Left colon (tissue), 2 donors: ENCODE results near the gene HDAC8. TPM values are rescaled to one million over a fixed set of nuclear protein-coding genes. Genes with fewer than 3 reads are reported as not detected.
"Not testable (repeated sequence)": the region's sequence is repeated elsewhere in the genome, so short reads cannot be mapped to it uniquely, and the experiment has no call there.

Source experiments
- ATAC-seq: fragments of 200-7000 bp; cut with Tn5 transposase; one replicate; pipeline ENCODE4 v1.9.1; 2020; ENCODE audit warnings: mild to moderate bottlenecking, moderate library complexity
- DNase-seq, 2 donors: peaks; one replicate each; pipeline ENCODE4 v3.0.0-alpha.2; 2020
- intact Hi-C, 2 donors: fragments of 100-400 bp; cut with DNase I in 1 of 2; cut with micrococcal nuclease in 1 of 2; formaldehyde crosslinking; loops; one replicate each; pipeline versions ENCODE4 v1.11.2 to v1.14.0; 2022; cut with DNase I, micrococcal nuclease
- total RNA-seq, 2 donors: library from RNA; stranded (reverse); fragmentation: NEBNext Ultra II Directional; extraction: Animal tissue kit (Norgen Biotek cat#: 25700); gene quantifications; one replicate each; pipeline ENCODE4 v1.2.1, GENCODE V29; 2021
- donor health status: DM: no; HTN: no; CAD: no.
- donor health status: DM: yes; HTN: yes; CAD: no.

HDAC8 gene
- total RNA-seq, 2 donors from 2014 or later: 19.0 to 24.6 TPM

DNA sequence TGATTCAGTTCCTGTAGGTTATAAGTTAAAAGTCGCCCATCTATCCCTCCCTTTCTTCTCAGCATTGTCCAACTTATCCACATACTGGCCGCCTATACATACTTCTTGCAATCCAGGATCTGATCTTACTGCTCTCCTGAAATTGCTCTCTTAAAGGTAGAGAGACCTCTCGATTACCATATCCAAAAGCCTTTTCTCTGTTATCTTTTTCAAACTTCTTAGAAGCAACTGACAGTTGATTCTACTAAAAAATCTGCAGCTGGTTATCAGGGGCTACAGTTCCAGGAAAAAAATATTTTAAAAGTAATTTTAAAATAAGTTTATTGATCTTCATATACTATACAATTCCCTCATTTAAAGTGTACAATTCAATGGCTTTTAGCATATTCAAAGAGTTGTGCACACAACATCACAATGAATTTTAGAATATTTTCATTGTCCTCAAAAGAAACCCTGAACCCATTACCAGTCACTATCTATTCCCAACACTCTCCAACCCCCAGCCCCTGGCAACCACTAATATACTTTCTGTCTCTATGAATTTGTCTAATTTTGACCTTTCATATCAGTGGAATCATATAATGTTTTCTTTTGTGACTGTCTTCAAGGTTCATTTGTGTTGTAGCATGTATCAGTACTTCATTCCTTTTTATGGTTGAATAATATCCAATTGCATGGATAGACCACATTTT, 102.0 kb downstream of the HDAC8 start:
- ATAC-seq (no peak), DNase-seq (no peak)
- intact Hi-C loops: no loop called here

DNA sequence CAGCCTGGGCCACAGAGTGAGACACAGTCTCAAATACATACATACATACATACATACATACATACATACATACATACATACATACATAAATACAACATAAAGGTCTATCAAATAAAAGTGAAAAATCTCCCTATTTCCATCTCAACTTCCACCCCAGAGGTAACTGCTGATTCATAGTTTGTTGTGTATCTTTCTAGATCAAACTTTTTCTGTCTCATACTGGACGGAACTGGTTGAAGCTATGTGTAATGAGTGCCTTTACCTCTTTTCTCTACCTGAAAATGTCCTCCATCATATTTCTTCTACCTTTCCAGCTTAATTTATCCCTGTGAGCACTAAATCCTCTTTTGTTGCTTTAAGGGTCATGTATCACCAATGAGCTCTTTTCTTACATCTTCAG, 102.5 kb downstream of the HDAC8 start:
- DNase-seq: no peak
- no peak for ATAC-seq
- intact Hi-C loops: no loop called here

DNA sequence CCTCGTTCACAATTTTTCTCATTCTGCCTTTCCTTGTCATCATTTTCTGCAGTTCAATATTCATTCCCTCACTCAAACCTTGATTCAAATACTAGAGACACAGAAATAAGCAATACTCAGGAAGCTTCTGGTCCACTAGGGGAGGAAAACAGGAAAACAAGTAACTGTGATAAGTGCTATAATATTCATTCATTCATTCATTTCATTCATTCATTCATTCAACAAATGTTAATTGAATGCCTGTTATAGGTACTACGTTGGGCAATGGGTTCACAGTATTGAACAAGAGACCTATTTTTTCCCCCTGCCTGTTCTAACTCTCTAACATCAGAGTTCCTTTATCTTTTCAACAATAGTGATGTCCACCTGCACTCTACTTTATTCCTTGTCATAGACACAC, 104.0 kb downstream of the HDAC8 start:
- intact Hi-C loops: no loop called here
- DNase-seq (no peak), ATAC-seq (no peak)

DNA sequence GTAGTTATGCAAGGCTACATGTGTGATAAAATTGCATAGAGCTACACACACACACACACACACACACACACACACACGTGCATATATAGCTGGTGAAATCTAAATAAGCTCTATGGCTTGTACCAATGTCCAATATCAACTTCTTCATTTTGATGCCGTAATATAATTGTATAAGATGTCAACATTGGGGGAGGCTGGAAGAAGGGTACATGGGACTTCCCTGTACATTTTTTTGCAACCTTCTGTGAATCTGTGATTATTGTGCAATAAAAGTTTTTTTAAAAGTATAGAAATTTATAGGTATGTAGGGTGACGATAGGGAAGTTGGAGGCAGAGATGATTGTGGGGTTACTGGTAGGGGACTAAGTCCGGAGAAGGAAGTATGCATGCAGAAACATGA, 105.5 kb downstream of the HDAC8 start:
- ATAC-seq (no peak), DNase-seq (no peak)
- intact Hi-C loops: no loop called here

DNA sequence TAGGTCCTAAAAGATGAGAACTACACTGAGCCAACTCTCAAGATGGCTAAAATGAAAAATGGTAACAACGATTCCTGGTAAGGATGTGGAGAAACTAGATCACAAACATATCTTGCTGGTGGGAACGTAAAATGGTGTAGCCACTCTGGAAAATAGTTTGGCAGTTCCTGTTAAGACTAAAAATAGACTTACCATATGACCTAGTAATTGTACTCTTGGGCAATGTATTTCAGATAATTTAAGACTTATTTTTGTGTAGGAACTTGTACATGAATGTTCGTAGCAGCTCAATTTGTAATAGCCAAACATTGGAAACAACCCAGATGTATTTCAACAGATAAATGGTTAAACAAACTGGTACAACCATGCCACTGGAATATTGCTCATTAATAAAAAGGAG, 106.2 kb downstream of the HDAC8 start:
- intact Hi-C loops: no loop called here
- DNase-seq: no peak
- ATAC-seq: no peak

DNA sequence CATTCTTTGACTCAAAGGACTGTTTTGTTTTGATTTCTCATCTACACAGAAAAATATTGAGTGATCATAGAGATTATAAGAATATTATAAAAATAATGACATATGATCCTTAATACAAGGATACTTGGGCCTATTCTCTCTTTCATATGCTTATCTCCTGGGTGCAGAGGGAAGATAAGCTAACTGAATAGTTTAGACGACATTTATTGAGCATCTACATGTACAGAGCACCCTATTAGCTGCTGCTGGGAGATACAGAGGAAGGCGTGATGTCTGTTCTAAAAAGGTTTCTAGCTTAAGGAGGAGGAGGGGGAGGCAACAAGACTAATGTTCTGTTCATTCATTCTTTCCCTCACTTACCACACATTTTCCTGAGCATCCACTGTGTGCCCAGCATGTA, 106.8 kb downstream of the HDAC8 start:
- ATAC-seq (no peak), DNase-seq (no peak)
- intact Hi-C loops: no loop called here

GRCh38 chrX:72461766-72462165, 110.9 kb downstream of the HDAC8 start:
- ATAC-seq (no peak), DNase-seq (no peak)
- intact Hi-C loops: no loop called here

DNA sequence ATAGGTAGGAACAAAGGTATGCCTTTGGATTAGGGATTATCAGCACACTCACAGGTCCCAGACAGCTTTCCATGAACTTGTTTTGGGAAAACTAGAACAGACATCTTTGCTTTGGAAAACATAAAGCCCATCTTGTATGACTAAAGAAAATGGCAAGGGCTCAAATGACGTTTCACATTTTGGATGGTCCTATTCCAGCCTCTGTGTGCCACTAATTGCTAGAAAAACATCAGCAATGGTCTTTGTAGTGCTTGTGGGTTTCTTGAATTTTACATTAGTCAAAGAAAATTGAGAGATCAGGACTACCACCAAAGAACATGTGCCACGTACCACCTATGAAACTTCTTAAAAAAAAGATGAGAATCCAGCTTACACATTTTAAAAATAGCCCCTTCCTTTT, 111.4 kb downstream of the HDAC8 start:
- intact Hi-C loops: no loop called here
- no peak for DNase-seq
- no peak for ATAC-seq

DNA sequence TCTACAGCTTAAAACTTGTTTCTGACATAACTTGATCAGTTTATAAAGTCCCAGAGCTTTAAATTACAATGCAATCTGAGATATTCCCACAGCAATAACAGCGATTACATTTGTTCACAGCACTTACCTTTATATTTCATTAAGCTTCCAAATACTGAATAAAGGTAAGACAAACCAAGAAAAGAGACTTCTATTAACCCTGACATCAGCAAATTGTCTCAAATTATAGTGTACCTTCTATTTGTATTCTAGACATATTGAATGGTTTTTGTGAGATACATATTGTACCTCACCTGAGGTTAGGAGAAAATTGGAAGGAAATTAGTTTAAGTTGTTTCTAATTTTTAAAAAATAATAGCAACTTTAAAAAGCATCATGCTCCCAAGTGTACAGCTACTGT, 111.9 kb downstream of the HDAC8 start:
- no peak for DNase-seq
- intact Hi-C loops: no loop called here
- no peak for ATAC-seq

DNA sequence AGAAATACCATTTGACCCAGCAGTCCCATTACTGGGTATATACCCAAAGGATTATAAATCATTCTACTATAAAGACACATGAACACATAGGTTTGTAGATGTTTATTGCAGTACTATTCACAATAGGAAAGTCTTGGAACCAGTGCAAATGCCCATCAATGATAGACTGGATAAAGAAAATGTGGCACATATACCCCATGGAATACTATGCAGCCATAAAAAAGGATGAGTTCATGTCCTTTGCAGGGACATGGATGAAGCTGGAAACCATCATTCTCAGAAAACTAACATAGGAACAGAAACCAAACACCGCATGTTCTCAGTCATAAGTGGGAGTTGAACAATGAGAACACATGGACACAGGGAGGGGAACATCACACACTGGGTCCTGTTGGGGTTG, 123.6 kb downstream of the HDAC8 start:
- intact Hi-C loops, ATAC-seq: not testable (repeated sequence)

DNA sequence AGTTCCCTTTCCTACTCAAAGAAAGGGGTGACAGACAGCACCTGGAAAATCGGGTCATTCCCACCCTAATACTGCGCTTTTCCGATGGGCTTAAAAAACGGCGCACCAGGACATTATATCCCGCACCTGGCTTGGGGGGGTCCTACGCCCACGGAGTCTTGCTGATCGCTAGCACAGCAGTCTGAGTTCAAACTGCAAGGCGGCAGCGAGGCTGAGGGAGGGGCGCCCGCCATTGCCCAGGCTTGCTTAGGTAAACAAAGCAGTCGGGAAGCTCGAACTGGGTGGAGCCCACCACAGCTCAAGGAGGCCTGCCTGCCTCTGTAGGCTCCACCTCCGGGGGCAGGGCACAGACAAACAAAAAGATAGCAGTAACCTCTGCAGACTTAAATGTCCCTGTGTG, 131.9 kb downstream of the HDAC8 start:
- DNase-seq, ATAC-seq, intact Hi-C loops: not testable (repeated sequence)

More for the DNA sequence above, 123.6 kb downstream of the HDAC8 start:
- DNase-seq: not testable (repeated sequence)

GRCh38 chrX:72436010-72436409, 136.6 kb downstream of the HDAC8 start:
- no peak for ATAC-seq
- DNase-seq: no peak
- intact Hi-C loops: no loop called here

GRCh38 chrX:72430405-72430968, 142.2 kb downstream of the HDAC8 start:
- DNase-seq: no peak
- intact Hi-C loops: no loop called here
- ATAC-seq: no peak

DNA sequence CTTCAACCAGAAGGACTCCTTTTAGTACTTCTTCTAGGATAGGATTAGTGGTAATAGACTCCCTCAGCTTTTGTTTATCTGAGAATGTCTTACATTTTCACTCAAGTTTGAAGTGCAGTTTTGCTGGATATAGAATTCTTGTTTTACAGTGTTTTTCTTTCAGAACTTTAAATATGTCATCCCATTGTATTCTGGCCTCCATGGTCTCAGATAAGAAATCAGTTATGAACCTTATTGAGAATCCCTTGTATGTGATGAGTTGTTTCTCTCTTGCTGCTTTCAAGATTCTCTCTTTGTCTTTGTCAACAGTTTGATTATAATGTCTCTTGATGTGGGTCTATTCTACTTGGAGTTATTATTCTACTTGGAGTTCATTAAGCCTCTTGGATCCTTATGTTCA, 150.8 kb downstream of the HDAC8 start:
- intact Hi-C loops: no loop called here
- DNase-seq (no peak), ATAC-seq (no peak)

DNA sequence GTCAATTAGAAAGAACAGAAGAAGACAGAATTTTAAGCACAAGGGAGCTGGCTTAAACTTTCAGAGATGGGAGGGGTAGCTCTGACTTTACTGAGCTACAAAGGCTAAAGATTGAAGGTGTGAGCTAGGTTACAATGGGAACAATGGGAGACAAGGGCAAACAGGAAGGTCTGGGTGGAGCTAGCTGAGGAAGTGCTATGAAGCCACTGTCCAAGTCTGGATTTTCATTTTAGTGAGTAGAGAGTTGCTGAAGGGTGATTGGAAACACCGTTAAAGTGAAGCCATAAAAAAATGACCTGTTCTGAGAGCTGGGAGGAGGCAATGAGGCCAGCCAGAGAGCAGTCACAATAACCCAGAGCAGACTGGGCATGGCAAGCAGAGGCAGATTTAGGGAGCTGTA, 162.7 kb downstream of the HDAC8 start:
- intact Hi-C loops: no loop called here
- DNase-seq (no peak), ATAC-seq (no peak)

DNA sequence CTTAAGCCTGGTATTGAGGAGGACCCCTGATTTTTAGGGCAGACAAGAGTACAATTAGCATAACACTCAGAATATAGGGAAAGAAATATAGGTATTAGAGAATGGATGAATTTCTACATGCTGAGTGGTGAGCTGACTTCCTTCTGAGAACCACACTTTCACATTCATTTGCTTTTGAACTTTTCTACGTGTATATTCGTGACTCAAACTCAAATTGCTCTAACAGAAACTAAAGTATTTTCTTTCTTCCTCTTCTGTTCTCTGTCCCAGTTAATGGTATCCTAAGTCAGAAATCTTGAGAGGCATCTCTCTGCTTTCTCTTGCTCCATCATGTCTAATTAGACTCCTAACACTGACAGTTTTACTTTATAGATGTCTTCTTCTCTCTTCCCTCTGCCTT, 163.8 kb downstream of the HDAC8 start:
- DNase-seq: no peak
- no peak for ATAC-seq

DNA sequence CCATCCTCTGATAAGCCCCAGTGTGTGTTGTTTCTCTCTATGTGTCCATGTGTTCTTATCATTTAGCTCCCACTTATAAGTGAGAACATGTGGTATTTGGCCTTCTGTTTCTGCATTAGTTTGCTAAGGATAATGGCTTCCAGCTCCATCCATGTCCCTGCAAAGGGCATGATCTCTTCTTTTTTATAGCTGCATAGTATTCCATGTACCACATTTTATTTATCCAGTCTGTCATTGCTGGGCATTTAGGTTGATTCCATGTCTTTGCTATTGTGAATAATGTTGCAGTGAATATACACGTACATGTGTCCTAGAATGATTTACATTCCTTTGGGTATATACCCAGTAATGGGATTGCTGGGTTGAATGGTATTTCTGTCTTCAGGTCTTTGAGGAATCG, 167.5 kb downstream of the HDAC8 start:
- DNase-seq, ATAC-seq, intact Hi-C loops: not testable (repeated sequence)

More for the DNA sequence above, 163.8 kb downstream of the HDAC8 start:
- intact Hi-C loops: no loop called here

GRCh38 chrX:72402614-72403013, 170.0 kb downstream of the HDAC8 start:
- no peak for ATAC-seq
- intact Hi-C loops: no loop called here
- DNase-seq: no peak

GRCh38 chrX:72399816-72400215, 172.8 kb downstream of the HDAC8 start:
- no peak for DNase-seq
- ATAC-seq: no peak
- intact Hi-C loops: no loop called here

DNA sequence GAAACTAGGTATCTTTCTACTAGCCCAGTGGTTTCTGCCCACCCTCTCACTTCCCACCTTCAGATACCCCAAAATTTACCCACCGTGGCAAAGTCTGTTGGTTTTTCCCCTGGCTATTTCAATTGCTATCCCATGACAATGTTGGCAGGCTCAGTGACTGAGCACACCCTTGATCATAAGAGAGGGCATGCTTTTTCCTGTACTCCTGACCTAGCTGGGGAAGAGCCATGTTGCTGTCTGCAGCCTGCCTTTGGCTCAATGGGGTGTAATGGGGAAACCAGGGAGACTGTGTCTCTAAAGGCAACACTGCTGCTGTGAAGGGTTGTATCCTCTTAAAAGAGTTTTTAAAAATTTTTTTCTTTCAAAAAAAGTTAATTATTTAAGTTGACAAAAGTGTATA, 176.5 kb downstream of the HDAC8 start:
- no peak for ATAC-seq
- intact Hi-C loops: no loop called here
- DNase-seq: no peak

- no peak for DNase-seq
- no peak for ATAC-seq
- intact Hi-C loops: no loop called here
These were observed 177.4 kb downstream of the HDAC8 start for GRCh38 chrX:72395237-72395636.
